HG03159 (cell line): Measurements from ENCODE around the gene DCC.

Experiments
- ATAC-seq: cut with Tn5 transposase; IDR thresholded peaks from one replicate; pipeline ENCODE4 v1.9.1; 2021; ENCODE audit warnings: mild to moderate bottlenecking, moderate library complexity; ENCODE audit not compliant: unreplicated experiment

Gene DCC

GRCh38 chr18:52875725-52876124 lies 535.7 kb downstream of the DCC start:
- no peak for ATAC-seq

DNA sequence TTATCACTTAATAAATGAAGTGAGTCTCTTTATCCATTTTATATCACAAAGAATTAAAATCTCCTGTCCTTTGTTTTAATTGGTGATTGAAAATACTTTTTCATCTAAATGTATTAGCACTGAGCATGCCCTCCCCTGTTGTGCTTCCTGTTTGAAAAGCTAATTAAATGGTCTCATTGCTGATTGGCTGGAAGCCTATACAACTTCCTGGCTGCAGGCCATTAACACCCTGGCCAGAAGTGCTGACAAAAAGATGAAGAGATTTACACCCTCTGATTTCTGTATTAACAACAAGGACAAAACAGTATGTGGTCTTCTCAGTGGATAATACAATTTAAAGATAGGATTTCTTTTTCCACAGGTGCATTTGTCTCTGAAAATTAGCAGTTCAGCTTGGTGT lies 548.0 kb downstream of the DCC start:
- no peak for ATAC-seq

GRCh38 chr18:52894801-52895200 lies 554.8 kb downstream of the DCC start:
- ATAC-seq = no peak

GRCh38 chr18:52897611-52898484 lies 557.9 kb downstream of the DCC start:
- no peak for ATAC-seq

- ATAC-seq = no peak
Measured at GRCh38 chr18:52898485-52899058, 558.6 kb downstream of the DCC start.

DNA sequence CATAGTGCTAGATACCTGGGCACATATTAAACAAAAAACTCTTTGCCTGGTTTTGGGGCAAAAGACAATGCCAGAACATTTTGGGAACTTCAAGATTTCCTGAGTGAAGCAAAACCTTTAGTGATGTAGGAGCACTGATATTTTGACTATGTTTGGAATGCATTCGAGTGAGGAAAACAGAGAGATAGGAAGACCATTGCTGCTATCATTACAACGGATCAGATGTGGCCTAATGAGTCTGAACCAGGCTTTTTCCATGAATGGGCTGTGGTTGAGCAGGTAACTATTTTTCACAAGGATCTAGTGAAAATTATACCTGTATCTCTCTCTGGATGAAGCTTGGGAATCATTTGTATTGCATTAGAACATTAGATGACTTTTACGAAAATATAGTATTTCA lies 562.2 kb downstream of the DCC start:
- ATAC-seq = no peak

DNA sequence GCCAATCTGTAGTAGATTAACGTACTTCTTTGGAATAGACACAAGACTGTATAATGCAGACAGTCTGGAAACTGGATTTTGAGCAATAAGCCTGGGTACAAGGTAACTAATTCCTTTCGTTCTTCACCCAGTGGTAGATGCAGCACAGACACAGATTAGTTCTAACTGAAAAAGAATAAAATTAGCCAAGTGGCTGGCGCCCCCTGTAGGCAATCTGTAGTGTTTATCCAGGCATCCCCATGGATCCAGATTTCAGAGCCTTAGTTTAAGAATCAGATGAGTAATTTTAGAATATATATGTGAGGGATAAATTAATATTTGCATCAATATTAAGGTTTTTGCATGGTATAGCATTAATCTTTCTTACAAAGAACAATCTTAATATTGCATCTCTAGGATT lies 563.9 kb downstream of the DCC start:
- no peak for ATAC-seq

DNA sequence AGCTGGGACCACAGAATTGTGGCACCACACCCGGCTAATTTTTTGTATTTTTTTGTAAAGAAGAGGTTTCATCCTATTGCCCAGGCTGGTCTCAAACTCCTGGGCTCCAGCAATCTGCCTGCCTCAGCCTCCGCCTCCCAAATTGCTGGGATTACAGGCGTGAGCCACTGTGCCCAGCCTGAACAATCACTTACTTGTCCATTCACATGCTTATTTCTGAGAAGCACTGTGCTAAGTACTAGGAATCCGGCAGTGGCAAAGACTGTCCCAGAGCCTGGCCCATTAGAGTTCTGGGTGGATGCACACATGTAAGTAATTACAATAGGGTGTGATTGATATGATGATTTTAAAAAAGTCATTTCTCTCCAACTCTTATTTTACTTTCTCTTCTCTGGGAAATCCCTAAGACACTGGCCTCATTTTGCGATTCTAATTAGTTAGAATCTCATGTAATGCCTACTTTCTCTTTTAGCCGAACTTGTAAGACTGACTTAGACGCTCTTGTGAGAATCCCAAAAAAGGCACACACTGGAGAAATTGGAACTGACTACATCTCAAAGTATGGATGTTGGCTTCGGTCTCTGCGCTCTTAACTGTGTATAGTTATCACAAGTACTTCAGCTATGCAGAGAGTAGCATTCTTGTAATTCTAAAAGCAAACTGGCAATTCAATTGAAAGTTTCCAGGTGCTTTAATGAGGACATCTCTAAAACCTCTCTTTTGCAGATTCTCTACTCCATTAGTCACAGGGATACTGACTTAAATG lies 567.7 kb downstream of the DCC start:
- no peak for ATAC-seq

- no peak for ATAC-seq
Measured at GRCh38 chr18:52914148-52914547, 574.2 kb downstream of the DCC start.

DNA sequence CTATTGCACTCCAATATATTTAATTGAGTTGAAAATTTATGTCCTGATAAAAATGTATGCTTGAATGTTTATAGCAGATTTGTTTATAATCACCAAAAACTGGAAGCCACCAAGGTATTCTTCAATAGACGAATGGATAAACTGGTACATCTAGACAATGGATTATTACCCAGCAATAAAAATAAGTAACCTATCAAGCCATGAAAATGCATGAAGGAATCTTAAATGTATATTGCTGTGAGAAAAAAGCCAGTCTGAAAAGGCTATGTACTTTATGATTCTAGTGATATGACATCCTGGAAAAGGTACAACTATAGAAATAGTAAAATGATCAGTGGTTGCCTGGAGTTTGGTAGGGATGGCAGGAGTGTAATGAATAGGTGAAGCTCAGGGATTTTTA lies 580.7 kb downstream of the DCC start:
- ATAC-seq = no peak

DNA sequence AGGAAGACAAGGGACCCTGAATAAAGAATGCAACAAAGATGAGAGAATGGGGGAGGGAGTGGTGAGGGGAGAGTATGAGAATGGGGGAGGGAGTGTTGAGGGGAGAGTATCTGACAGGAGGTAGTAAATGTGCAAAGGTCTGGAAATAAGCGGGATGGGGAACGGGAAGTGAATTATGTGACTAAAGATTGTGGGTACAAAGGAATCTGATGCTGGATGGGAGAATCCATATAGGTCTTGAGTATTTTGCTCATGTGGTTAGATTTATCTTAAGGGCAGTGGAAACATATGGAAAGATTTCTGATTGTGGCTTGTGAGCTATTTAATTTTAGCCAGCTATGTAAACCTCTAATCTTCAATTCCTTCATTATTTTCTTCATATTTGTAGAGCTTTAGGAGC lies 593.4 kb downstream of the DCC start:
- ATAC-seq = no peak

DNA sequence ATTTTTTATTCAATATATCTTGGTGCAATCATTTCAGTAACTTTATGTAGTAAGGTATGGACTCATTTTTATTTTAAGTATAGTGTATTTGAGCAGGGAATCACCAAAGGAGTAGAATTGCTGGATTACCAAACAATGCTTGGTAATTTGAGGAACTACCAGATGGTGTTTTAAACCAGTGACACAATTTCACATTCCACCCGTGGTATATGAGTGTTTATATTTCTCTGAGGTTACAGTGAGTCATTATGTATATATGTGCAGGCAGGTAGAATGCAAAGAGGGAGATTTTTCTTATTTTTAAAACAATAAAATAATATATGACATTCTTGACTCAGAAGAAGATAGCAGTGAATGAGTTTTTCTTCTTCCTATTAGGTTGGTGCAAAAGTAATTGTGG lies 596.9 kb downstream of the DCC start:
- ATAC-seq = no peak

DNA sequence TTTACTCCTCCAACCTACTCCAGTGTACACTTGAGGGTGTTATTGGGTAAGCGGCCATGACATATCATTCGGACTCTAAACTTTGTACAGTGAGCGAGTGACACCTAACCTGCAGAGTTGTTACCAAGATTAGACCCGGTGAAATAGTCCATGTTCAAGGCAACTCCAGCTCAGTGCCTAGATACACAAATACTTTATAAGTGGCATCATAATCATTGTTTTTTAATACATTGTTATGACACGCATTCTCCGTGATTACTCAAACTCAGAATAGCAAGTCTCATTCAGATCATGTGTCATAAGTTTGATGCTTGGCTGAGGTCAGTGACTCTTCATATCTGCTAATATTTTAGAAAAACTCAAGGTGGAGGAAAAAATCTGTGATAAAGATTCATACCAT lies 597.8 kb downstream of the DCC start:
- no peak for ATAC-seq

DNA sequence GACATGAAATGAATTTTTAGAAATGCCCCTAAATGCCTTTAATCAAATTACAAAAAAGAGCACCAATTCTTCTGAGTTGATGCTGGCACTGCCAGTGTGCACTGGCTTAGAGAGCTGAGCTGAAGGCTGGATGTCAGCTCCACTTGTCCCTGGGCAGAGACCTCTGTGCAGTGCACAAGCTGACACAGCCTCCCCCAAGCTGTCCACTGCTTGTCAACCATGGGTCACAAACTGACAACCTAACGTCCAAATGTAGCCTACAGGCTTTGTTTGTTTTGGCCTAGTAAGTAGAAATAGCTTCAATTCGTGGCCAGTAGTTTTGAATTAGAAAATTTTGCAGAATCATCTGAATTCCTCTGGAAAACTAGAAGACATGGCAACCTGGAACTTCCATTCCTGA lies 605.6 kb downstream of the DCC start:
- no peak for ATAC-seq

DNA sequence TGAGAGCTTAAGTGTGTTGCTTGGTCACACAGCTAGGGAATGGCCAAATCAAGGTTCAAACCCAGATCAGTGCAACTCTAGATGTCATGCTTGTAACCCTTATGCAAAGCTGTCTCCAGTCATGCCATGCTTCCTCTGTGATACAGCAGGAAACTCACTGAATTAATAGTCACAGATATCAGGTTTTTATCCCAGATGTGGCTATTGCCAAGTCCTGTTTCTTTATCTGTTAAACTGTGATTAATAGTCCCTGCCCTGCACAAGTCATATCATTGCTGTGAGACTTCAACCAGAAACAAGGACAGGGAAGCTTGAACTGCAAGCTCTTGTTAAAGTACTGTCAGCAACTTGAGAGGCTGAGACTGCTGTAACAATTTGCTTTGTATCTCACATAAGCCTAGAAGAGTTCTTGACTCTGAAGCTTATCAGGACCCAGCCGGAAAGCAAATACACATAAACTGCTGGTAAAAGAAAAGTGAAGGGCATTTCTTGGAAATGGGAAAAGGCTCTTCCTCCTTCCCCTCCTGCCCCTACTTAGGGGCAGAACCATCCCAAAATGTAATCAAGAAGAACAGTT lies 609.0 kb downstream of the DCC start:
- no peak for ATAC-seq

DNA sequence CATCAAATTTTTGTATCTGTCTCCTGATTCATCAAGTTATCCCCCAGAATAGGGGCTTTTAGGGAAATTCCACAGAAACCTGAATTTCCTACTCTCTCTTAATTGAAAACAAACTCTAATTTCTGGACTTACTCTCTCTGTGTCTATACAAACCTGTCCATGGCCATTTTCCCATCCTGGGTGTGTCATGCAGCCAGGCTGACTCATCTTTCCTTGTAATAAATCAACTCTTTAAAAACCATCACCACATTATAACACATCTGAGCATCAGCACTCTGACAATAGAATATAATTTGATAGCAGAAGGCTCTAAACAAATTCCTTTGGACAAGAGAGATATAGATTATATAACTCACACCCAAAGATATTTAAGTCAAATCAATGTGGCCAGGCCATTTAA lies 610.2 kb downstream of the DCC start:
- ATAC-seq = no peak

DNA sequence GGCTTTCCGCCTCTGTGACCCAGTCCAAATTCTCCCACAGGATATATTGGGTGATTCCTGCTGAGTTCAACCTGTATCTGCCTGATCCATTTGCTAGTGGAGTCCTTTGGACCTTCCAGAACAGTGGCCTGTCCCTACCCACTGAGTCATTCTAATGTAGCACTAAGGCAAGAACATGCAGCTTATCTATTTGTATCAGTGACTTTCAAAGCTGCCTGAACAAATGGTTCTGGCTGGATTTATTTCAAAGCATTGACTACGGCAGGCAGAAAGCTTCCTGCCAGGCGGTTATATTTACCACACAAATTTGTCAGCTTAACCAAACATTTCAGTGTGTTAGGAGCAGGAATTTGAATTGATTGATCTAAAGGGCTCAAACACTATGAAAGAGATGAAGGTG lies 613.4 kb downstream of the DCC start:
- ATAC-seq = no peak

DNA sequence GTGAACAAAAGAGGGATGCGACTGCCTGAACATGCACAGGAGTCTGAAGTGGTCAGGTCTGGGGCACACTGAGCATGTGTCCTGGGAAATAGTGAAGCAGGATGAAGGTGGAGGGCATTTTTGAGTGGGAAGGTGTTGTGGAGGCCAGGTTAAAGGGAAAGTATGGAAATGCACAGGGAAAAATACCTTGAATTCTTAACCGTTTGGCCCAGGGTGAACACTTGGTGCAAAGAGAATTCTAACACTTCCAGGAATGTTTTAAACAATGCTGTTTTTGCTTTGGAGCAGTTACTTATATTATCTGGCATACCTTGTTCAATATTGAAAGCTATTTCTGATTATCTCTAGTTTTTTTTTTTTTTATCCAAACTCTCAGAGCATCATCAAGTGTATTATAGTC lies 623.5 kb downstream of the DCC start:
- no peak for ATAC-seq

DNA sequence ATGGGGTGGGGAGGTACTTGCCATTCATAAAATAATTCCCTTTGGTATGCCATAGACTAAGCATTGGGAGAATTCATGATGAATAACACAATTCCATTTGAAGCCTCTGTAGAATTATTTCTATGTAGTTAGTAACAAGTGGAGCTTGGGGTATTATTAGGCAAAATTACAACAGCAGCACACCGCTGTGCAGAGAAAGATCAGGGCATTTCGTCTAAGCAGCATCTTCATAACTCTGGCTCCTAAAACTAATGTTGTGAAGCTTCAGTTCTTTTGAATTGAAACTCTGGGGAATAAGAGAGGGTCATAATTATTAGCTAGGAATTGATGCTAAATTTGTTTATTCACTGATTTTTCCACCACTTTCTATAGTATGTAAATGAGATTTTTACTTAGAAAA lies 630.7 kb downstream of the DCC start:
- ATAC-seq = no peak

DNA sequence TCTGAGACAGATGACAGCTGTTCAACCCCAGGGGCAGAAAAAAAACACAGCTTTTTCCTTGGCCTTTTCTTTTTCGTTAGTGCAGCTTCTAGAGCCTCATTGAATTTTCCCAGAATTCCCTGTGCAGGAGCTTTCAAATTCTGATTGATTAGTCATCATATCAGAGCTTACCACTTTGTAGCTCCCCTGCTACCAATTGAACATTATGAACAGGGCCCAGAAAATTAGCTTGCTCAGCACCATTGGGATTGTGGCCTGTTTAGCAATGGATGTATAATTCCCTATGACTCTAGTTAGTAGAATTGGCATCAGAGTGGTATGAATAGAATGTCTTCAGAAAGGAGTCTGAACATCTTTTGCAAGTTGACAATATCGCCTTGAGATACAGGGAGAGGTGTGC lies 631.1 kb downstream of the DCC start:
- ATAC-seq = no peak

GRCh38 chr18:52979892-52980291 lies 639.9 kb downstream of the DCC start:
- no peak for ATAC-seq

DNA sequence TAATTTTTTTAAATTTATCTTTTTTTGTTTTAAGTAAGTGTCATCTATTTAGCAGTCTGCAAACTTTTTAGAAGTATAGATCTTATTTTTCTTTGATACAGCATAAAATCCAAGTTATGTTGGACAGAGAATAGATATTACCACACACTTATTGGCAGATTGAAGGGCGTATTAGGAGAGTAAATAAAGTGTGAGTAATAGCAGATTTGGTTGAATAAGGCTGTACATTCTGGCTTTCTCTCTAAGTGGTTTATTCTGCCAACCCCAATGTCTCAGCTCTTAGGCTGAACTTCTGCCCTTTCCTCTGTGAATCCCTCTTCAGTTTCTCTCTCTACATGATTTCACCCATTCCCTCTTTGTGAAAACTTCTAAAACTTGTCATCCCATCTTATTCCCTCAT lies 651.2 kb downstream of the DCC start:
- no peak for ATAC-seq
